Endometrial microvascular endothelial cells (primary cell): ENCODE results near the gene KIAA1671. TPM values are rescaled to one million over a fixed set of nuclear protein-coding genes. Genes with fewer than 3 reads are reported as not detected.

ENCODE experiments used
- in situ Hi-C: cut with HindIII; loops from 2 replicates; pipeline ENCODE4 v1.10.0; 2017; ENCODE audit warnings: low sequenced_read_pairs, low pct_unique_long_range_greater_than_20kb; ENCODE audit errors: inconsistent ontology term
- total RNA-seq: library from RNA; depleted of rRNA; stranded (reverse); fragments of >200 nt; gene quantifications from one replicate; pipeline ENCODE4 v1.2.3, GENCODE V29; 2015; ENCODE audit errors: inconsistent ontology term

KIAA1671 gene
- total RNA-seq, 1 donor from 2014 or later = 17.8 TPM

- in situ Hi-C loops = loop anchor here (5.0 kb wide), 1 partner anchor 36 kb away; no protein-coding TSS in a partner anchor
These were observed 123.8 kb downstream of the KIAA1671 start for GRCh38 chr22:25076336-25076735.

- in situ Hi-C loops = loop anchor here (5.0 kb wide), 1 partner anchor 35 kb away; no protein-coding TSS in a partner anchor
These were observed 124.5 kb downstream of the KIAA1671 start for GRCh38 chr22:25077056-25077455.

- in situ Hi-C loops = loop anchor here (5.0 kb wide), 1 partner anchor 34 kb away; no protein-coding TSS in a partner anchor
These were observed 125.4 kb downstream of the KIAA1671 start for GRCh38 chr22:25077964-25078363.

- in situ Hi-C loops = loop anchor here (5.0 kb wide), 1 partner anchor 34 kb away; no protein-coding TSS in a partner anchor
These were observed 126.1 kb downstream of the KIAA1671 start for GRCh38 chr22:25078591-25078990.

- in situ Hi-C loops = no loop called here
These were observed 128.3 kb downstream of the KIAA1671 start for GRCh38 chr22:25080855-25081254.

- in situ Hi-C loops = no loop called here
These were observed 128.9 kb downstream of the KIAA1671 start for GRCh38 chr22:25081409-25081824.

- in situ Hi-C loops = no loop called here
These were observed 129.6 kb downstream of the KIAA1671 start for GRCh38 chr22:25082096-25082495.

GRCh38 chr22:25083056-25083806, 130.7 kb downstream of the KIAA1671 start:
- in situ Hi-C loops = no loop called here

GRCh38 chr22:25083807-25084200, 131.3 kb downstream of the KIAA1671 start:
- in situ Hi-C loops = no loop called here

- in situ Hi-C loops = no loop called here
These were observed 132.0 kb downstream of the KIAA1671 start for GRCh38 chr22:25084405-25085107.

- in situ Hi-C loops = no loop called here
These were observed 132.6 kb downstream of the KIAA1671 start for GRCh38 chr22:25085156-25085555.

- in situ Hi-C loops = no loop called here
These were observed 133.7 kb downstream of the KIAA1671 start for GRCh38 chr22:25085930-25086901.

GRCh38 chr22:25086902-25087282, 134.4 kb downstream of the KIAA1671 start:
- in situ Hi-C loops = no loop called here

- in situ Hi-C loops = no loop called here
These were observed 137.8 kb downstream of the KIAA1671 start for GRCh38 chr22:25090225-25090890.

- in situ Hi-C loops = no loop called here
These were observed 138.9 kb downstream of the KIAA1671 start for GRCh38 chr22:25091458-25091857.

GRCh38 chr22:25092119-25092518, 139.6 kb downstream of the KIAA1671 start:
- in situ Hi-C loops = no loop called here

GRCh38 chr22:25094579-25094978, 142.1 kb downstream of the KIAA1671 start:
- in situ Hi-C loops = no loop called here

- in situ Hi-C loops = no loop called here
These were observed 143.4 kb downstream of the KIAA1671 start for GRCh38 chr22:25095869-25096268.
